HepG2 (cell line): ENCODE measurements around the gene RBBP8NL. TPM values are rescaled to one million over a fixed set of nuclear protein-coding genes. Genes with fewer than 3 reads are reported as not detected.
A peak's percentile ranks its signal among the peaks of the same experiment; 100 is the strongest.

ENCODE experiments used
- ELF4 ChIP-seq: sonication (generic); formaldehyde crosslinking; IDR thresholded peaks from 2 replicates; pipeline ENCODE4 v1.5.0; 2020; ENCODE audit warnings: missing genetic modification reagents, mild to moderate bottlenecking, moderate library complexity, borderline replicate concordance
- FOSL2 ChIP-seq: sonication (generic); formaldehyde crosslinking; IDR thresholded peaks from 2 replicates; pipeline ENCODE4 v1.4.0; 2020; ENCODE audit warnings: missing genetic modification reagents
- KDM3A ChIP-seq: IDR thresholded peaks from 2 replicates; pipeline ENCODE4 v1.6.1; 2018; ENCODE audit warnings: low read depth, missing compliant biosample characterization
- NCOR1 ChIP-seq: fragments of 200-600 bp; sonication (generic); IDR thresholded peaks from 2 replicates; pipeline ENCODE4 v1.7.0; 2017; ENCODE audit warnings: antibody characterized with exemption, low read length, borderline replicate concordance
- RARG ChIP-seq: sonication (generic); formaldehyde crosslinking; IDR thresholded peaks from 2 replicates; pipeline ENCODE4 v1.4.0; 2020; ENCODE audit warnings: low read depth, mild to moderate bottlenecking, missing genetic modification reagents
- RNF2 ChIP-seq: fragments of 450-650 bp; conservative IDR thresholded peaks from 2 replicates; pipeline ENCODE4 v1.6.1; 2016; ENCODE audit warnings: low read depth
- TEAD3 ChIP-seq: optimal IDR thresholded peaks from 2 replicates; pipeline ENCODE3; 2016; ENCODE audit warnings: borderline replicate concordance
- TIGD3 ChIP-seq: sonication (generic); formaldehyde crosslinking; IDR thresholded peaks from 2 replicates; pipeline ENCODE4 v1.5.1; 2020; ENCODE audit warnings: mild to moderate bottlenecking, missing genetic modification reagents, borderline replicate concordance
- ZKSCAN8 ChIP-seq: IDR thresholded peaks from 2 replicates; pipeline ENCODE4 v1.6.1; 2016; ENCODE audit warnings: borderline replicate concordance, missing genetic modification reagents, missing compliant biosample characterization
- ZMAT3 ChIP-seq: sonication (generic); formaldehyde crosslinking; conservative IDR thresholded peaks from 2 replicates; pipeline ENCODE4 v1.7.0; 2021; ENCODE audit warnings: missing genetic modification reagents
- ZNF263 ChIP-seq: sonication (generic); formaldehyde crosslinking; IDR thresholded peaks from 2 replicates; pipeline ENCODE4 v1.4.0; 2020; ENCODE audit warnings: missing genetic modification reagents
- ZNF282 ChIP-seq: fragments of 450-650 bp; IDR thresholded peaks from 2 replicates; pipeline ENCODE4 v1.6.1; 2018; ENCODE audit not compliant: partially characterized antibody
- ZNF407 ChIP-seq: sonication (generic); formaldehyde crosslinking; IDR thresholded peaks from one replicate; pipeline ENCODE4 v1.5.1; 2020; ENCODE audit warnings: mild to moderate bottlenecking, missing genetic modification reagents; ENCODE audit errors: not compliant biosample characterization
- ZNF691 ChIP-seq: sonication (generic); formaldehyde crosslinking; IDR thresholded peaks from 2 replicates; pipeline ENCODE4 v1.4.0; 2020; ENCODE audit warnings: missing genetic modification reagents, low read depth, mild to moderate bottlenecking, borderline replicate concordance
- ZNF746 ChIP-seq: sonication (generic); formaldehyde crosslinking; IDR thresholded peaks from 2 replicates; pipeline ENCODE4 v1.8.0; 2022; ENCODE audit warnings: mild to moderate bottlenecking, missing genetic modification reagents
- polyA plus RNA-seq, 8 experiments: library from polyadenylated mRNA; depleted of rRNA in 3 of 8; stranded (reverse) in 7 of 8; unstranded in 1 of 8; fragments of >200 nt; fragmentation: Illumina TruSeq in 4 of 8; extraction: Trizol in 4 of 8; gene quantifications; 2 replicates each; pipeline versions ENCODE4 v1.2.1 to v1.2.3, GENCODE V29; 2011 to 2016; ENCODE audit warnings: low read depth in 4 of 8, missing spikeins in 1 of 8, mixed read lengths in 1 of 8; ENCODE audit not compliant: insufficient read depth in 1 of 8
- total RNA-seq, 5 experiments: library from RNA; depleted of rRNA; stranded (reverse); fragments of >200 nt; fragmentation: Illumina TruSeq; extraction: Trizol; gene quantifications; 2 replicates each; pipeline ENCODE4 v1.2.3, GENCODE V29; 2016; ENCODE audit warnings: low read depth in 1 of 5
- TF ChIP-seq, protein P1 (sequence below): sonication (generic); formaldehyde crosslinking; IDR thresholded peaks from 2 replicates; pipeline ENCODE4 v1.5.0; 2020; ENCODE audit warnings: missing genetic modification reagents
- TF ChIP-seq, protein P2 (sequence below): sonication (generic); formaldehyde crosslinking; IDR thresholded peaks from 2 replicates; pipeline ENCODE4 v1.4.0; 2020; ENCODE audit warnings: missing genetic modification reagents

RBBP8NL gene
- total and polyA plus RNA-seq, 2 of the 13 experiments (the other 11 are each of a cell fraction or from before 2014, with no cell fraction given) = 0.69 to 0.86 TPM

GRCh38 chr20:62387933-62388635, 39.3 kb downstream of the RBBP8NL start (continued):
- TF ChIP-seq TIGD3 (CRISPR knock-in tag) (0 out of 2 replicates have a peak, but pooled peaks have one; percentile 37), ZNF282 (no peak), KDM3A (no peak), NCOR1 (no peak), ZNF746 (CRISPR knock-in tag) (0 out of 2 replicates have a peak, but pooled peaks have one; percentile 35), RNF2 (no peak), ZMAT3 (CRISPR knock-in tag) (0 out of 2 replicates have a peak, but pooled peaks have one; percentile 36), ZKSCAN8 (CRISPR knock-in tag) (no peak), ZNF263 (CRISPR knock-in tag) (no peak), RARG (CRISPR knock-in tag) (no peak), TEAD3 (peak; percentile 29), ZNF691 (CRISPR knock-in tag) (no peak), ZNF407 (CRISPR knock-in tag) (peak; percentile 0), FOSL2 (no peak), ELF4 (CRISPR knock-in tag) (no peak)
- TF ChIP-seq, protein P1, sequence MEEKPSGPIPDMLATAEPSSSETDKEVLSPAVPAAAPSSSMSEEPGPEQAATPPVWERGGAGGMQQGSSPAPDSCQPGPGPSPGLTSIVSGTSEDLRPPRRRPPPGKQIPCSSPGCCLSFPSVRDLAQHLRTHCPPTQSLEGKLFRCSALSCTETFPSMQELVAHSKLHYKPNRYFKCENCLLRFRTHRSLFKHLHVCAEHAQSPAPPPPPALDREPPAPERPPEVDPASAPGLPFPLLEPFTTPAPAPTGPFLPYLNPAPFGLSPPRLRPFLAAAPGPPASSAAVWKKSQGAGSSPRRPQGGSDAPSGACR (CRISPR knock-in tag) = no peak
- TF ChIP-seq, protein P2, sequence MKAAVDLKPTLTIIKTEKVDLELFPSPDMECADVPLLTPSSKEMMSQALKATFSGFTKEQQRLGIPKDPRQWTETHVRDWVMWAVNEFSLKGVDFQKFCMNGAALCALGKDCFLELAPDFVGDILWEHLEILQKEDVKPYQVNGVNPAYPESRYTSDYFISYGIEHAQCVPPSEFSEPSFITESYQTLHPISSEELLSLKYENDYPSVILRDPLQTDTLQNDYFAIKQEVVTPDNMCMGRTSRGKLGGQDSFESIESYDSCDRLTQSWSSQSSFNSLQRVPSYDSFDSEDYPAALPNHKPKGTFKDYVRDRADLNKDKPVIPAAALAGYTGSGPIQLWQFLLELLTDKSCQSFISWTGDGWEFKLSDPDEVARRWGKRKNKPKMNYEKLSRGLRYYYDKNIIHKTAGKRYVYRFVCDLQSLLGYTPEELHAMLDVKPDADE (CRISPR knock-in tag) = no peak
